ENCODE measurements around the gene LENG1.

- TF ChIP-seq CTCF (conservative IDR thresholded peaks at IDR 0.05; ENCODE audit: low read length) (no peak), EZH2phosphoT487 (IDR thresholded peaks at IDR 0.05; ENCODE audit: borderline replicate concordance) (no peak)
Measured at GRCh38 chr19:54155694-54156093, 3.8 kb downstream of the LENG1 start.
